Ishikawa (cell line): Measurements from ENCODE around the gene ASCC1.

Experiments
- CEBPB ChIP-seq: IDR thresholded peaks from 2 replicates; pipeline ENCODE4 v1.6.1; 2012
- CREB1 ChIP-seq: IDR thresholded peaks from 2 replicates; pipeline ENCODE4 v1.6.1; 2012; ENCODE audit warnings: low read depth
- EGR1 ChIP-seq: IDR thresholded peaks from 2 replicates; pipeline ENCODE4 v1.6.1; 2012
- EP300 ChIP-seq: IDR thresholded peaks from 2 replicates; pipeline ENCODE4 v1.6.1; 2012; ENCODE audit warnings: borderline replicate concordance
- FOXM1 ChIP-seq: IDR thresholded peaks from 2 replicates; pipeline ENCODE4 v1.6.1; 2012; ENCODE audit warnings: low read depth, borderline replicate concordance
- NFIC ChIP-seq: IDR thresholded peaks from 2 replicates; pipeline ENCODE4 v1.6.1; 2012
- RAD21 ChIP-seq: IDR thresholded peaks from 2 replicates; pipeline ENCODE4 v1.6.1; 2012; ENCODE audit warnings: low read depth
- REST ChIP-seq: IDR thresholded peaks from 2 replicates; pipeline ENCODE4 v1.6.1; 2012; ENCODE audit warnings: low read depth, mild to moderate bottlenecking
- TAF1 ChIP-seq: IDR thresholded peaks from 2 replicates; pipeline ENCODE4 v1.6.1; 2012; ENCODE audit warnings: low read depth, mild to moderate bottlenecking
- TCF12 ChIP-seq: IDR thresholded peaks from 2 replicates; pipeline ENCODE4 v1.6.1; 2012; ENCODE audit warnings: low read depth
- TEAD4 ChIP-seq: IDR thresholded peaks from 2 replicates; pipeline ENCODE4 v1.6.1; 2012
- USF1 ChIP-seq: IDR thresholded peaks from 2 replicates; pipeline ENCODE4 v1.6.1; 2012
- YY1 ChIP-seq: IDR thresholded peaks from 2 replicates; pipeline ENCODE4 v1.6.1; 2012; ENCODE audit warnings: low read depth
- ZBTB7A ChIP-seq: IDR thresholded peaks from 2 replicates; pipeline ENCODE4 v1.6.1; 2012; ENCODE audit warnings: low read depth
- TF ChIP-seq, protein P1 (sequence below): IDR thresholded peaks from 2 replicates; pipeline ENCODE4 v1.6.1; 2012

Gene ASCC1

GRCh38 chr10:72228318-72228751, 12.3 kb upstream of the ASCC1 start:
- TF ChIP-seq EP300, result peak; percentile 33; the same call in 1 of the 2 replicates
- peak; percentile 7; the same call in 1 of the 2 replicates for TF ChIP-seq TEAD4
- TF ChIP-seq REST, result no peak
- TF ChIP-seq NFIC, result peak; percentile 90

GRCh38 chr10:72227826-72228225, 11.8 kb upstream of the ASCC1 start:
- TF ChIP-seq TAF1 (no peak), TEAD4 (no peak), RAD21 (no peak), YY1 (no peak), USF1 (no peak), EGR1 (no peak), CREB1 (no peak), EP300 (no peak), ZBTB7A (no peak), FOXM1 (no peak), TCF12 (no peak), CEBPB (no peak), REST (no peak), NFIC (no peak)
- TF ChIP-seq, protein P1, sequence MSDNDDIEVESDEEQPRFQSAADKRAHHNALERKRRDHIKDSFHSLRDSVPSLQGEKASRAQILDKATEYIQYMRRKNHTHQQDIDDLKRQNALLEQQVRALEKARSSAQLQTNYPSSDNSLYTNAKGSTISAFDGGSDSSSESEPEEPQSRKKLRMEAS, result no peak

DNA sequence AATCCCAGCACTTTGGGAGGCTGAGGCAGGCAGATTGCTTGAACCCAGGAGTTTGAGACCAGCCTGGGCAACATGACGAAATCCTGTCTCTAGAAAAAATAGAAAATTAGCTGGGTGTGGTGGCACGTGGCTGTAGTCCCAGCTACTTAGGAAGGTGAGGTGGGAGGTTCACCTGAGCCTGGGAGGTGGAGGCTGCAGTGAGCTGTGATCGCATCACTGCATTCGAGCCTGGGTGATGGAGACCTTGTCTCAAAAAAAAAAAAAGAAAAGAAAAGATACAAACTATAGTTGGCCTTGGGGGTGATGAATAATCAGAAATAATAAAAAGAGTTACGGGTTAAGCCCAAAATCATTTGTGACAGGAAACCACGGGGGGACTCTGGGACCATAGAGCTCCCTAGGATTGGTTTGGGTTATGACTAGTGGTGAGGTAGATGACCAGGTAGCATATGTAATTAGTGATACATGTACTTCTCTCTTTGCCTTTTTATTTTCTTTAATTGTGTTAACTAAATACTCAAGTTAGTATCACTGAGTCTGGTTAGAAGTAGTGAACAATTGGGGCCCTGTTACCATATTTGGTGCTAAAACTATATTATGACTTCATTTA, 10.4 kb upstream of the ASCC1 start:
- TF ChIP-seq FOXM1, result no peak
- no peak for TF ChIP-seq CEBPB
- TF ChIP-seq TCF12, result no peak
- no peak for TF ChIP-seq RAD21
- TF ChIP-seq, protein P1, result no peak
- no peak for TF ChIP-seq REST
- no peak for TF ChIP-seq CREB1
- TF ChIP-seq YY1, result no peak

DNA sequence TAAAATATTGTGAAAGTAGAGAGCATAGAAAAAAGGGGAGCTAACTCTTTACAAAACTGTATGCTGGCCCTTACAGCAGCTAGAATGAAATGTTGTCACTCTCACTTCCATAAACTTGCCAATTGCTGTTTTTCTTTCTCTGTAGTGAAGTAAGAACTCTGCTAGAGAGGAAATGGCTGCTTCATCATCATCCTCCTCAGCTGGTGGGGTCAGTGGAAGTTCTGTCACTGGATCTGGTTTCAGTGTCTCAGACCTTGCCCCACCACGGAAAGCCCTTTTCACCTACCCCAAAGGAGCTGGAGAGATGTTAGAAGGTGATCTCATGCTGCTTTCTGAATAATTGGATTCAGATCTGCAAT, 7.6 kb upstream of the ASCC1 start:
- TF ChIP-seq NFIC (no peak), TAF1 (no peak), ZBTB7A (no peak), RAD21 (no peak), EGR1 (no peak), YY1 (no peak), CREB1 (no peak), TEAD4 (no peak), EP300 (no peak), CEBPB (no peak)
- TF ChIP-seq, protein P1, result no peak

GRCh38 chr10:72221278-72221677, 5.2 kb upstream of the ASCC1 start:
- no peak for TF ChIP-seq TAF1
- TF ChIP-seq ZBTB7A, result no peak
- TF ChIP-seq, protein P1, result no peak
